Tibial nerve (tissue), 3 donors: ENCODE results near the gene CLCN7.

Source experiments
- POLR2A ChIP-seq, 2 donors: fragments of 450-650 bp; IDR thresholded peaks; one replicate each; pipeline ENCODE4 v1.6.1; 2017; ENCODE audit warnings: antibody characterized with exemption in 2 of 2, mild to moderate bottlenecking in 2 of 2, moderate library complexity in 2 of 2
- TF ChIP-seq, protein P1 (sequence below), 5 experiments: fragments of 200-600 bp in 3 of 5; fragments of 450-650 bp in 2 of 5; sonication (generic) in 3 of 5; IDR thresholded peaks; one replicate each; pipeline ENCODE4 v1.5.1; 2016 to 2019; ENCODE audit warnings: antibody characterized with exemption in 5 of 5, mild to moderate bottlenecking in 3 of 5, moderate library complexity in 2 of 5

DNA sequence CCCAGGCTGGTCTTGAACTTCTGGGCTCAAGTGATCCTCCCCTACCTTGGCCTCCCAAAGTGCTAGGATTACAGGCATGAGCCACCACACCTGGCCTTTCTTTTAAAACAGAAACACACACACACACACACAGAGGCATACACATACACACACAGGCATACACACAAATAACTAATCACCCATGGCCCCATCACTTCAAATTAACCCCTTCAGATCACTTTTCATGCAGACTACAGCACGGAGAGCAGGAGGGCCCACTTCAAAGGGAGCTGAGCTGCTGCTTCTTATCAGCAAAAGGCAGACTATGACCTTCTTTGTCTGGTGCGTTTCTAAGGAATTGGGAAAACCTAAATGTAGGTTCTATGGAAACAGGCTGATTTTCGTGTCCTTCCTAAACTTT is 1.9 kb downstream of the CLCN7 start:
- TF ChIP-seq, protein P1, sequence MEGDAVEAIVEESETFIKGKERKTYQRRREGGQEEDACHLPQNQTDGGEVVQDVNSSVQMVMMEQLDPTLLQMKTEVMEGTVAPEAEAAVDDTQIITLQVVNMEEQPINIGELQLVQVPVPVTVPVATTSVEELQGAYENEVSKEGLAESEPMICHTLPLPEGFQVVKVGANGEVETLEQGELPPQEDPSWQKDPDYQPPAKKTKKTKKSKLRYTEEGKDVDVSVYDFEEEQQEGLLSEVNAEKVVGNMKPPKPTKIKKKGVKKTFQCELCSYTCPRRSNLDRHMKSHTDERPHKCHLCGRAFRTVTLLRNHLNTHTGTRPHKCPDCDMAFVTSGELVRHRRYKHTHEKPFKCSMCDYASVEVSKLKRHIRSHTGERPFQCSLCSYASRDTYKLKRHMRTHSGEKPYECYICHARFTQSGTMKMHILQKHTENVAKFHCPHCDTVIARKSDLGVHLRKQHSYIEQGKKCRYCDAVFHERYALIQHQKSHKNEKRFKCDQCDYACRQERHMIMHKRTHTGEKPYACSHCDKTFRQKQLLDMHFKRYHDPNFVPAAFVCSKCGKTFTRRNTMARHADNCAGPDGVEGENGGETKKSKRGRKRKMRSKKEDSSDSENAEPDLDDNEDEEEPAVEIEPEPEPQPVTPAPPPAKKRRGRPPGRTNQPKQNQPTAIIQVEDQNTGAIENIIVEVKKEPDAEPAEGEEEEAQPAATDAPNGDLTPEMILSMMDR (IDR thresholded peaks at IDR 0.05), result no peak
- no peak for TF ChIP-seq POLR2A (IDR thresholded peaks at IDR 0.05)
